SK-N-SH (cell line): ENCODE data around the gene CACNA2D4. TPM values are rescaled to one million over a fixed set of nuclear protein-coding genes. Genes with fewer than 3 reads are reported as not detected.

Experiments
- CTCF ChIA-PET: fragments of 300-600, 350-600 bp; formaldehyde crosslinking; extraction: SDS; loops from one replicate; lab custom pipeline; 2021; lab: Yijun Ruan, JAX
- POLR2A ChIA-PET: fragments of 350-600 bp; sonication (Branson Sonifier 250); formaldehyde crosslinking; extraction: SDS; loops from one replicate; lab custom pipeline; 2020; ENCODE audit warnings: antibody characterized with exemption, inconsistent platforms; lab: Yijun Ruan, JAX
- DNase-seq: peaks from one replicate; pipeline ENCODE4 v3.0.0; 2012
- H2AFZ ChIP-seq: fragments of 200-600 bp; sonication (generic); 2 replicates; pipeline ENCODE4 v1.8.1; 2016; ENCODE audit warnings: antibody characterized with exemption, mild to moderate bottlenecking, low read depth
- H3F3A ChIP-seq: fragments of 200-600 bp; sonication (generic); replicated peaks from 2 replicates; pipeline ENCODE3; 2016; ENCODE audit warnings: antibody characterized with exemption, mild to moderate bottlenecking; ENCODE audit not compliant: insufficient read depth
- H3K27ac ChIP-seq, 2 experiments: fragments of 200-500 bp in 1 of 2; fragments of 200-600 bp in 1 of 2; sonication (Bioruptor generic) in 1 of 2; sonication (generic), shearing (Covaris generic) in 1 of 2; 2 replicates each; pipeline versions ENCODE4 v1.5.1 to v1.6.1; 2014 to 2016; ENCODE audit warnings: low read depth in 2 of 2, inconsistent platforms in 1 of 2, low read length in 1 of 2, mild to moderate bottlenecking in 1 of 2, mixed read lengths in 1 of 2
- H3K27me3 ChIP-seq: fragments of 200-600 bp; sonication (generic), shearing (Covaris generic); 2 replicates; pipeline ENCODE4 v1.6.1; 2016; ENCODE audit warnings: mixed run types; ENCODE audit not compliant: insufficient read depth
- H3K36me3 ChIP-seq, 2 experiments: fragments of 200-500 bp in 1 of 2; fragments of 200-600 bp in 1 of 2; sonication (Bioruptor generic) in 1 of 2; sonication (generic) in 1 of 2; replicated peaks in 1 of 2; 2 replicates each; pipeline versions ENCODE3 to v1.5.1; 2014 to 2016; ENCODE audit warnings: low read length in 1 of 2, mild to moderate bottlenecking in 1 of 2; ENCODE audit not compliant: insufficient read depth in 2 of 2, control insufficient read depth in 1 of 2
- H3K4me1 ChIP-seq, 2 experiments: fragments of 200-500 bp in 1 of 2; fragments of 200-600 bp in 1 of 2; sonication (Bioruptor generic) in 1 of 2; sonication (generic), shearing (Covaris generic) in 1 of 2; 2 replicates each; pipeline versions ENCODE4 v1.5.1 to v1.6.1; 2014 to 2016; ENCODE audit warnings: low read depth in 1 of 2, low read length in 1 of 2, mixed run types in 1 of 2; ENCODE audit not compliant: insufficient read depth in 2 of 2, control insufficient read depth in 1 of 2
- H3K4me2 ChIP-seq: fragments of 200-600 bp; sonication (generic), shearing (Covaris generic); 2 replicates; pipeline ENCODE4 v1.6.1; 2017; ENCODE audit warnings: mixed run types
- H3K4me3 ChIP-seq, 2 experiments: fragments of 200-500 bp in 1 of 2; fragments of 200-600 bp in 1 of 2; sonication (Bioruptor generic) in 1 of 2; sonication (generic), shearing (Covaris generic) in 1 of 2; 2 replicates each; pipeline versions ENCODE4 v1.5.1 to v1.8.1; 2014 to 2016; ENCODE audit warnings: low read depth in 2 of 2, inconsistent platforms in 1 of 2, low read length in 1 of 2, mild to moderate bottlenecking in 1 of 2, mixed read lengths in 1 of 2, moderate library complexity in 1 of 2
- H3K79me2 ChIP-seq: fragments of 200-600 bp; sonication (generic); 2 replicates; pipeline ENCODE4 v1.8.1; 2017; ENCODE audit warnings: mild to moderate bottlenecking; ENCODE audit not compliant: insufficient read depth
- H3K9ac ChIP-seq: fragments of 200-600 bp; sonication (generic); 2 replicates; pipeline ENCODE4 v1.6.1; 2017; ENCODE audit warnings: mixed run types
- H3K9me2 ChIP-seq: fragments of 200-600 bp; sonication (generic); 2 replicates; pipeline ENCODE4 v1.6.1; 2017; ENCODE audit warnings: mixed run types
- H3K9me3 ChIP-seq: fragments of 200-600 bp; sonication (generic); 2 replicates; pipeline ENCODE4 v1.6.1; 2017; ENCODE audit warnings: mixed run types, mild to moderate bottlenecking, moderate library complexity
- H4K20me1 ChIP-seq: fragments of 200-600 bp; sonication (generic); 2 replicates; pipeline ENCODE4 v1.6.1; 2017; ENCODE audit warnings: mild to moderate bottlenecking, mixed run types; ENCODE audit not compliant: insufficient read depth
- CTCF ChIP-seq: fragments of 200-600 bp; sonication (generic); IDR thresholded peaks from 2 replicates; pipeline ENCODE4 v1.6.1; 2017; ENCODE audit warnings: antibody characterized with exemption, mild to moderate bottlenecking, moderate library complexity
- ELF1 ChIP-seq: IDR thresholded peaks from 2 replicates; pipeline ENCODE4 v1.4.0; 2012
- EP300 ChIP-seq, 2 experiments: IDR thresholded peaks; 2 replicates each; pipeline versions ENCODE4 v1.4.0 to v1.6.1; 2012; ENCODE audit warnings: borderline replicate concordance in 1 of 2, low read depth in 1 of 2, low read length in 1 of 2
- EZH2phosphoT487 ChIP-seq: fragments of 200-600 bp; sonication (generic); IDR thresholded peaks from 2 replicates; pipeline ENCODE4 v1.6.1; 2017; ENCODE audit warnings: low read depth, mixed run types, mild to moderate bottlenecking, antibody characterized with exemption, moderate library complexity, borderline replicate concordance
- FOXJ3 ChIP-seq: sonication (generic); formaldehyde crosslinking; IDR thresholded peaks from 2 replicates; pipeline ENCODE4 v1.5.1; 2020; ENCODE audit warnings: mild to moderate bottlenecking, missing genetic modification reagents
- NRF1 ChIP-seq: IDR thresholded peaks from 2 replicates; pipeline ENCODE4 v1.6.1; 2012; ENCODE audit warnings: low read depth, mild to moderate bottlenecking, low read length
- PBX3 ChIP-seq: IDR thresholded peaks from 2 replicates; pipeline ENCODE4; 2012
- RCOR1 ChIP-seq: fragments of 150-350 bp; IDR thresholded peaks from 2 replicates; pipeline ENCODE4 v1.6.1; 2017; ENCODE audit warnings: antibody characterized with exemption, low read length
- RXRA ChIP-seq: IDR thresholded peaks from 2 replicates; pipeline ENCODE4 v1.4.0; 2012; ENCODE audit warnings: low read depth, mild to moderate bottlenecking, borderline replicate concordance
- SMC3 ChIP-seq: IDR thresholded peaks from 2 replicates; pipeline ENCODE4 v1.6.1; 2012; ENCODE audit warnings: low read depth, low read length, improper control_type of control experiment
- USF1 ChIP-seq: IDR thresholded peaks from 2 replicates; pipeline ENCODE4 v1.4.0; 2012; ENCODE audit warnings: low read depth, borderline replicate concordance
- YY1 ChIP-seq: IDR thresholded peaks from 2 replicates; pipeline ENCODE4 v1.4.0; 2012; ENCODE audit warnings: low read depth, mild to moderate bottlenecking
- WGBS: methylation state at CpG from one replicate; pipeline ENCODE4 v1.1.6; 2017; ENCODE audit warnings: low lambda C conversion rate; 5-methylcytosine and 5-hydroxymethylcytosine counted together
- polyA plus RNA-seq, 3 experiments: library from polyadenylated mRNA; depleted of rRNA; stranded (reverse); fragments of >200 nt; gene quantifications; 2 replicates each; pipeline ENCODE4 v1.2.3, GENCODE V29; 2012
- TF ChIP-seq, protein P1 (sequence below): IDR thresholded peaks from 2 replicates; pipeline ENCODE4 v1.4.0; 2012; ENCODE audit warnings: low read depth, borderline replicate concordance

Gene CACNA2D4
- polyA plus RNA-seq, 1 of the 3 experiments (the other 2 are of a cell fraction): 0.02 TPM

- no peaks in the 10 kb centered on the region for H3F3A ChIP-seq
- H3K36me3 ChIP-seq: no peaks in the 10 kb centered on the region
- H3K79me2 ChIP-seq: no peaks in the 10 kb centered on the region
- H3K9me3 ChIP-seq: no peaks in the 10 kb centered on the region
- no peak overlapping the region for H3K4me2 ChIP-seq
- ChIA-PET CTCF (interaction anchor here (1.1 to 2.4 kb wide), 4 partner anchors 14 to 273 kb away, joined by 3 to 7 read pairs (median 5); no protein-coding TSS in a partner anchor), POLR2A (no interaction called here)
- no peak overlapping the region for H3K4me3 ChIP-seq
- no peak overlapping the region for H3K27ac ChIP-seq
- WGBS: 72% methylated on average over 7 of the region's 7 CpGs
- TF ChIP-seq ELF1 (no peak), RCOR1 (no peak), CTCF (no peak), EZH2phosphoT487 (no peak), FOXJ3 (CRISPR knock-in tag) (no peak), USF1 (no peak), EP300 (IDR thresholded peaks at IDR 0.05; ENCODE audit: borderline replicate concordance in 1 of 2, low read depth in 1 of 2, low read length in 1 of 2) (no peak), RXRA (no peak), YY1 (no peak), PBX3 (no peak), NRF1 (no peak), SMC3 (no peak)
- TF ChIP-seq, protein P1, sequence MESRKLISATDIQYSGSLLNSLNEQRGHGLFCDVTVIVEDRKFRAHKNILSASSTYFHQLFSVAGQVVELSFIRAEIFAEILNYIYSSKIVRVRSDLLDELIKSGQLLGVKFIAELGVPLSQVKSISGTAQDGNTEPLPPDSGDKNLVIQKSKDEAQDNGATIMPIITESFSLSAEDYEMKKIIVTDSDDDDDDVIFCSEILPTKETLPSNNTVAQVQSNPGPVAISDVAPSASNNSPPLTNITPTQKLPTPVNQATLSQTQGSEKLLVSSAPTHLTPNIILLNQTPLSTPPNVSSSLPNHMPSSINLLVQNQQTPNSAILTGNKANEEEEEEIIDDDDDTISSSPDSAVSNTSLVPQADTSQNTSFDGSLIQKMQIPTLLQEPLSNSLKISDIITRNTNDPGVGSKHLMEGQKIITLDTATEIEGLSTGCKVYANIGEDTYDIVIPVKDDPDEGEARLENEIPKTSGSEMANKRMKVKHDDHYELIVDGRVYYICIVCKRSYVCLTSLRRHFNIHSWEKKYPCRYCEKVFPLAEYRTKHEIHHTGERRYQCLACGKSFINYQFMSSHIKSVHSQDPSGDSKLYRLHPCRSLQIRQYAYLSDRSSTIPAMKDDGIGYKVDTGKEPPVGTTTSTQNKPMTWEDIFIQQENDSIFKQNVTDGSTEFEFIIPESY: no peak
- H2AFZ ChIP-seq: no peak overlapping the region
- H3K9me2 ChIP-seq: no peaks in the 10 kb centered on the region
- no peaks in the 10 kb centered on the region; the same call in 1 of the 2 replicates for H3K27me3 ChIP-seq
- no peak overlapping the region for H3K9ac ChIP-seq
- H4K20me1 ChIP-seq: no peaks in the 10 kb centered on the region
- H3K4me1 ChIP-seq: peaks cover 0 to 44% of the 10 kb centered on the region in 2 experiments; a peak in 1 of 4 replicates
- DNase-seq: no peak
Observed at GRCh38 chr12:1926251-1926657, 7.8 kb upstream of the CACNA2D4 start.
